ENCODE results near the gene SULT1A4.
"Not testable (repeated sequence)": the region's sequence is repeated elsewhere in the genome, so short reads cannot be mapped to it uniquely, and the experiment has no call there.

- TF ChIP-seq POLR2A, CTCF, POLR2AphosphoS5 (IDR thresholded peaks at IDR 0.05): not testable (repeated sequence)
These were observed 5.4 kb upstream of the SULT1A4 start, which contains the start of the genes BOLA2 and SLX1B for GRCh38 chr16:29454269-29454668.
